ENCODE data around the gene CUX1. TPM values are rescaled to one million over a fixed set of nuclear protein-coding genes. Genes with fewer than 3 reads are reported as not detected.

Gene CUX1
- total RNA-seq, 1 donor from 2014 or later, result 101 TPM

DNA sequence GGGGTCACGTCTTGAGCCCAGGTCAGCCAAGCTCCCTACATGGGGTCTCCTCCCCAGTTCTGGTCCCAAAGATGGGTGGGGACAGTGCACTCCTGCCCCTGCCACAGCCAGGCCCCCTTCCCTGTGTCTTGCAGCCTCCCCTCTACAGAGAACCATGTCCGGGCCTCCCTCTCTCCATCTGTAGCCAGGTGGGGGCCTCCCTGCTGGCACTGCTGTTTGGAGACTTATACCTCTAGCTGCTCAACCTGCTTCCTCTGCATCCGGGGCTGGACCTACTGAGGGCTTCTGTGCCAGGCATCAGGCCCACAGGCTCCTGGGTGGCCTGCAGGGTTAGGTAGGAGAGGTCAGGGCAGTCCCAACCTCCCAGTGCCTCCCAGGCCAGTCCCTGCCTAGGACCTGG lies 477.2 kb downstream of the CUX1 start:
- H3K27me3 ChIP-seq, result no peaks in the 10 kb centered on the region
- TF ChIP-seq, protein P1, sequence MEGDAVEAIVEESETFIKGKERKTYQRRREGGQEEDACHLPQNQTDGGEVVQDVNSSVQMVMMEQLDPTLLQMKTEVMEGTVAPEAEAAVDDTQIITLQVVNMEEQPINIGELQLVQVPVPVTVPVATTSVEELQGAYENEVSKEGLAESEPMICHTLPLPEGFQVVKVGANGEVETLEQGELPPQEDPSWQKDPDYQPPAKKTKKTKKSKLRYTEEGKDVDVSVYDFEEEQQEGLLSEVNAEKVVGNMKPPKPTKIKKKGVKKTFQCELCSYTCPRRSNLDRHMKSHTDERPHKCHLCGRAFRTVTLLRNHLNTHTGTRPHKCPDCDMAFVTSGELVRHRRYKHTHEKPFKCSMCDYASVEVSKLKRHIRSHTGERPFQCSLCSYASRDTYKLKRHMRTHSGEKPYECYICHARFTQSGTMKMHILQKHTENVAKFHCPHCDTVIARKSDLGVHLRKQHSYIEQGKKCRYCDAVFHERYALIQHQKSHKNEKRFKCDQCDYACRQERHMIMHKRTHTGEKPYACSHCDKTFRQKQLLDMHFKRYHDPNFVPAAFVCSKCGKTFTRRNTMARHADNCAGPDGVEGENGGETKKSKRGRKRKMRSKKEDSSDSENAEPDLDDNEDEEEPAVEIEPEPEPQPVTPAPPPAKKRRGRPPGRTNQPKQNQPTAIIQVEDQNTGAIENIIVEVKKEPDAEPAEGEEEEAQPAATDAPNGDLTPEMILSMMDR (IDR thresholded peaks at IDR 0.05), result no peak
- intact Hi-C loops (cut with DNase I), result no loop called here
- no peak for DNase-seq (ENCODE audit: low spot score in 2 of 2)
- H3K4me3 ChIP-seq, result no peak overlapping the region
- H3K27ac ChIP-seq, result no peak overlapping the region
- no peaks in the 10 kb centered on the region for H3K4me1 ChIP-seq
- H3K9me3 ChIP-seq, result no peaks in the 10 kb centered on the region
- no peaks in the 10 kb centered on the region for H3K36me3 ChIP-seq

GRCh38 chr7:102295346-102296178 lies 478.1 kb downstream of the CUX1 start:
- no peaks in the 10 kb centered on the region for H3K27me3 ChIP-seq
- intact Hi-C loops (cut with DNase I), result no loop called here
- H3K9me3 ChIP-seq, result no peaks in the 10 kb centered on the region
- H3K27ac ChIP-seq, result no peak overlapping the region
- H3K36me3 ChIP-seq, result no peaks in the 10 kb centered on the region
- TF ChIP-seq, protein P1 (IDR thresholded peaks at IDR 0.05), result no peak
- DNase-seq (ENCODE audit: low spot score in 2 of 2), result no peak
- no peak overlapping the region for H3K4me3 ChIP-seq
- no peaks in the 10 kb centered on the region for H3K4me1 ChIP-seq

GRCh38 chr7:102296179-102296438 lies 478.7 kb downstream of the CUX1 start:
- no peak overlapping the region for H3K27ac ChIP-seq
- no peaks in the 10 kb centered on the region for H3K27me3 ChIP-seq
- no peaks in the 10 kb centered on the region for H3K9me3 ChIP-seq
- TF ChIP-seq, protein P1 (IDR thresholded peaks at IDR 0.05), result no peak
- H3K36me3 ChIP-seq, result no peaks in the 10 kb centered on the region
- no peaks in the 10 kb centered on the region for H3K4me1 ChIP-seq
- no peak overlapping the region for H3K4me3 ChIP-seq
- DNase-seq (ENCODE audit: low spot score in 2 of 2), result no peak
- intact Hi-C loops (cut with DNase I), result no loop called here

DNA sequence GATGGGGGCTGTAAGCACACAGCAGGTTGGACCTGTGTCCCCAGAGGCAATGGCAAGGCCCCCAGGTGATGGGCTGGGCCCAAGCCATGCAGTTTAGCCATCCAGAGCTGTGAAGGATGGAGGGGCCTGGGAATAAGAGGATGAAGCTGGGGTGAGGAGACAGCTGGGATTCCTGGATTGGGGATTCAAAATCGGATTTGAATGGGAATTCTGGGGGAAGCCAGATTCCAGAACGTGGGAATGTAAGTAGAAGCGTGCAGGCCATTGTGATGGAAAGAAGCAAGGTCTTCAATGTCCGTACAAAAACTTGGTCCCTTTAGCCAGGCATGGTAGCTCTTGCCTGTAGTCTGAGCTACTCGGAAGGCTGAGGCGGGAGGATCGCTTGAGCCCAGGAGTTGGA lies 479.1 kb downstream of the CUX1 start:
- TF ChIP-seq, protein P1 (IDR thresholded peaks at IDR 0.05), result no peak
- H3K4me3 ChIP-seq, result no peak overlapping the region
- no peaks in the 10 kb centered on the region for H3K9me3 ChIP-seq
- H3K36me3 ChIP-seq, result no peaks in the 10 kb centered on the region
- H3K4me1 ChIP-seq, result no peaks in the 10 kb centered on the region
- no peak for DNase-seq (ENCODE audit: low spot score in 2 of 2)
- no peaks in the 10 kb centered on the region for H3K27me3 ChIP-seq
- intact Hi-C loops (cut with DNase I), result no loop called here
- no peak overlapping the region for H3K27ac ChIP-seq

GRCh38 chr7:102297487-102298218 lies 480.2 kb downstream of the CUX1 start:
- no peak for DNase-seq (ENCODE audit: low spot score in 2 of 2)
- no peak overlapping the region for H3K4me3 ChIP-seq
- TF ChIP-seq, protein P1 (IDR thresholded peaks at IDR 0.05), result no peak
- intact Hi-C loops (cut with DNase I), result no loop called here
- H3K27ac ChIP-seq, result no peak overlapping the region
- no peaks in the 10 kb centered on the region for H3K36me3 ChIP-seq
- H3K9me3 ChIP-seq, result no peaks in the 10 kb centered on the region
- H3K27me3 ChIP-seq, result no peaks in the 10 kb centered on the region
- no peaks in the 10 kb centered on the region for H3K4me1 ChIP-seq
